Endothelial cell of umbilical vein (primary cell): ENCODE measurements around the gene EXD3. TPM values are rescaled to one million over a fixed set of nuclear protein-coding genes. Genes with fewer than 3 reads are reported as not detected.

Source experiments
- BruUV-seq: library from RNA; stranded (reverse); fragments of 400-500 nt; replicated peaks from 2 replicates; lab custom pipeline; 2021; lab: Mats Ljungman, UMichigan
- CTCF ChIA-PET: fragments of 300-600, 350-600 bp; sonication (Branson Sonifier 250); formaldehyde crosslinking; loops from one replicate; lab custom pipeline; 2021; ENCODE audit warnings: antibody characterized with exemption, inconsistent platforms; lab: Charles Lee
- POLR2A ChIA-PET: fragments of 300-600, 350-600 bp; sonication (Branson Sonifier 250); formaldehyde crosslinking; loops from one replicate; lab custom pipeline; 2021; ENCODE audit warnings: antibody characterized with exemption, inconsistent platforms; lab: Charles Lee
- DNase-seq: peaks from one replicate; pipeline ENCODE4 v3.0.0-alpha.2; 2011; ENCODE audit warnings: low read depth, low spot score
- FAIRE-seq: peaks from 2 replicates; lab custom pipeline; 2011; peaks lifted over from hg19 to GRCh38; lab: Jason Lieb, UNC
- H2AFZ ChIP-seq: 2 replicates; pipeline ENCODE4 v1.6.0; 2012; ENCODE audit warnings: low read depth, low read length, control low read depth, inconsistent platforms
- H3K27ac ChIP-seq: 2 replicates; pipeline ENCODE4 v1.5.1; 2011; ENCODE audit warnings: low read depth, mild to moderate bottlenecking, control low read depth, low read length, moderate library complexity; ENCODE audit not compliant: insufficient read depth
- H3K27me3 ChIP-seq, 2 experiments: 2 replicates each; pipeline versions ENCODE4 v1.6.0 to v1.6.1; 2011; ENCODE audit warnings: low read length in 2 of 2, mixed read lengths in 1 of 2; ENCODE audit not compliant: control insufficient read depth in 2 of 2, insufficient read depth in 2 of 2
- H3K36me3 ChIP-seq, 2 experiments: 2 replicates in 1 of 2; 3 replicates in 1 of 2; pipeline ENCODE4 v1.5.1; 2011; ENCODE audit warnings: low read length in 2 of 2, mild to moderate bottlenecking in 1 of 2, moderate library complexity in 1 of 2; ENCODE audit not compliant: control insufficient read depth in 2 of 2, insufficient read depth in 2 of 2; ENCODE audit errors: extremely low read depth in 1 of 2
- H3K4me1 ChIP-seq: 3 replicates; pipeline ENCODE4 v1.5.1; 2011; ENCODE audit warnings: mild to moderate bottlenecking, low read length; ENCODE audit not compliant: control insufficient read depth, insufficient read depth; ENCODE audit errors: extremely low read depth
- H3K4me2 ChIP-seq: 2 replicates; pipeline ENCODE4 v1.6.1; 2011; ENCODE audit warnings: low read length, control low read depth, mixed read lengths; ENCODE audit not compliant: insufficient read depth
- H3K4me3 ChIP-seq, 3 experiments: fragments of 200-600 bp in 1 of 3; sonication (generic), shearing (Covaris generic) in 1 of 3; replicated peaks in 1 of 3; 2 replicates each; pipeline ENCODE4 v1.5.1; 2011 to 2016; ENCODE audit warnings: control low read depth in 3 of 3, low read length in 3 of 3, mild to moderate bottlenecking in 2 of 3, inconsistent platforms in 1 of 3, low read depth in 1 of 3, moderate library complexity in 1 of 3; ENCODE audit not compliant: insufficient read depth in 1 of 3
- H3K79me2 ChIP-seq: 2 replicates; pipeline ENCODE4 v1.6.0; 2012; ENCODE audit warnings: low read length, inconsistent platforms; ENCODE audit not compliant: control insufficient read depth, insufficient read depth
- H3K9ac ChIP-seq: replicated peaks from 2 replicates; pipeline ENCODE3; 2011; ENCODE audit warnings: low read length, control low read depth; ENCODE audit not compliant: insufficient read depth; ENCODE audit errors: extremely low read depth
- H3K9me1 ChIP-seq: replicated peaks from 3 replicates; pipeline ENCODE4 v1.6.0; 2011; ENCODE audit warnings: mild to moderate bottlenecking, low read length; ENCODE audit not compliant: control insufficient read depth, insufficient read depth; ENCODE audit errors: extremely low read depth
- H3K9me3 ChIP-seq: replicated peaks from 2 replicates; pipeline ENCODE4 v1.5.1; 2012; ENCODE audit warnings: low read length, inconsistent platforms; ENCODE audit not compliant: control insufficient read depth, insufficient read depth
- H4K20me1 ChIP-seq: replicated peaks from 2 replicates; pipeline ENCODE3; 2011; ENCODE audit warnings: mild to moderate bottlenecking, low read length; ENCODE audit not compliant: control insufficient read depth, insufficient read depth; ENCODE audit errors: extremely low read depth
- CTCF ChIP-seq, 2 donors: IDR thresholded peaks; 1 replicate in 1 of 2; 2 replicates in 1 of 2; pipeline ENCODE4 v1.5.1; 2011; ENCODE audit warnings: low read length in 2 of 2, mild to moderate bottlenecking in 2 of 2, moderate library complexity in 2 of 2, control low read depth in 1 of 2, inconsistent platforms in 1 of 2, low read depth in 1 of 2; ENCODE audit not compliant: insufficient read depth in 1 of 2; ENCODE audit errors: extremely low read depth in 1 of 2
- EZH2 ChIP-seq: IDR thresholded peaks from 2 replicates; pipeline ENCODE4 v1.6.1; 2012; ENCODE audit warnings: borderline replicate concordance, low read depth, mild to moderate bottlenecking, moderate library complexity, low read length, inconsistent platforms; ENCODE audit not compliant: severe bottlenecking
- FOS ChIP-seq: IDR thresholded peaks from 2 replicates; pipeline ENCODE4 v1.6.1; 2011; ENCODE audit warnings: mild to moderate bottlenecking, low read length, moderate library complexity, borderline replicate concordance; ENCODE audit not compliant: insufficient read depth
- GATA2 ChIP-seq: IDR thresholded peaks from 2 replicates; pipeline ENCODE4 v1.7.0; 2011; ENCODE audit warnings: low read depth, mild to moderate bottlenecking, moderate library complexity, mixed read lengths, low read length; ENCODE audit not compliant: insufficient read length, insufficient read depth
- JUN ChIP-seq: IDR thresholded peaks from 2 replicates; pipeline ENCODE4 v1.6.1; 2011; ENCODE audit warnings: borderline replicate concordance, low read depth; ENCODE audit not compliant: insufficient read length, insufficient read depth
- MAX ChIP-seq: IDR thresholded peaks from 2 replicates; pipeline ENCODE4 v1.6.1; 2011; ENCODE audit not compliant: insufficient read depth, insufficient read length
- MYC ChIP-seq: IDR thresholded peaks from one replicate; pipeline ENCODE4 v1.6.1; 2011; ENCODE audit warnings: mild to moderate bottlenecking, low read depth, low read length
- POLR2A ChIP-seq: IDR thresholded peaks from 2 replicates; pipeline ENCODE4 v1.6.1; 2012; ENCODE audit warnings: low read depth, mild to moderate bottlenecking, control low read depth, low read length
- POLR2AphosphoS5 ChIP-seq: IDR thresholded peaks from 2 replicates; pipeline ENCODE4 v1.6.1; 2012; ENCODE audit warnings: low read depth, mild to moderate bottlenecking, control low read depth, low read length, moderate library complexity; ENCODE audit not compliant: insufficient read depth
- dilution Hi-C: fragments of 300-500 bp; cut with MboI; formaldehyde crosslinking; loops from one replicate; pipeline ENCODE4 v1.15.0; 2019; ENCODE audit warnings: low sequenced_read_pairs; ENCODE audit not compliant: extremely low pct_ligation_motif_present
- intact Hi-C: fragments of 100-400 bp; cut with micrococcal nuclease; formaldehyde crosslinking; loops from one replicate; pipeline ENCODE4 v1.10.0; 2022
- polyA plus RNA-seq, 4 experiments: library from polyadenylated mRNA; depleted of rRNA in 3 of 4; stranded (reverse) in 3 of 4; unstranded in 1 of 4; fragments of >200 nt; gene quantifications; 2 replicates each; pipeline versions ENCODE4 v1.2.1 to v1.2.3, GENCODE V29; 2011 to 2012; ENCODE audit warnings: missing spikeins in 1 of 4
- total RNA-seq: library from RNA; stranded (reverse); gene quantifications from 2 replicates; pipeline ENCODE4 v1.2.3, GENCODE V29; 2021

Gene EXD3
- total and polyA plus RNA-seq, 2 donors (not counting 3 experiments of a cell fraction or from before 2014, with no cell fraction given) = 17.7 to 30.3 TPM

GRCh38 chr9:137380171-137380570 is 42.8 kb downstream of the EXD3 start:
- TF ChIP-seq MYC (no peak), MAX (no peak), FOS (no peak), GATA2 (no peak), JUN (no peak), POLR2AphosphoS5 (no peak), POLR2A (no peak), CTCF (IDR thresholded peaks at IDR 0.05; ENCODE audit: extremely low read depth in 1 of 2, insufficient read depth in 1 of 2, low read depth in 1 of 2, low read length in 2 of 2) (no peak), EZH2 (no peak)
- Histone ChIP-seq H3K4me2 (no peak overlapping the region), H3K9ac (no peak overlapping the region), H4K20me1 (no peaks in the 10 kb centered on the region), H3K79me2 (no peaks in the 10 kb centered on the region), H3K9me1 (no peaks in the 10 kb centered on the region), H2AFZ (no peak overlapping the region), H3K27ac (no peak overlapping the region), H3K27me3 (no peaks in the 10 kb centered on the region), H3K4me1 (no peaks in the 10 kb centered on the region), H3K4me3 (no peak overlapping the region), H3K36me3 (no peaks in the 10 kb centered on the region), H3K9me3 (no peaks in the 10 kb centered on the region)
- BruUV-seq = no TSS peak
- DNase-seq (no peak), FAIRE-seq (no peak)
- dilution Hi-C loops = no loop called here
- ChIA-PET POLR2A (no interaction called here), CTCF (no interaction called here)
- intact Hi-C loops = no loop called here
